Hepatocyte (in vitro differentiated cells): ENCODE results near the gene EIF4ENIF1.

Experiments
- EZH2 ChIP-seq: fragments of 200-600 bp; sonication (generic); IDR thresholded peaks from 2 replicates; pipeline ENCODE4 v1.6.1; 2016; ENCODE audit warnings: antibody characterized with exemption, mild to moderate bottlenecking, borderline replicate concordance
- EZH2phosphoT487 ChIP-seq: fragments of 200-600 bp; sonication (generic); IDR thresholded peaks from one replicate; pipeline ENCODE4 v1.6.1; 2018; ENCODE audit warnings: antibody characterized with exemption, mild to moderate bottlenecking, low read depth, moderate library complexity; ENCODE audit not compliant: unreplicated experiment, severe bottlenecking
- TF ChIP-seq, protein P1 (sequence below): fragments of 200-600 bp; sonication (generic); IDR thresholded peaks from 2 replicates; pipeline ENCODE4 v1.5.1; 2016; ENCODE audit warnings: antibody characterized with exemption, mild to moderate bottlenecking; ENCODE audit not compliant: poor library complexity

DNA sequence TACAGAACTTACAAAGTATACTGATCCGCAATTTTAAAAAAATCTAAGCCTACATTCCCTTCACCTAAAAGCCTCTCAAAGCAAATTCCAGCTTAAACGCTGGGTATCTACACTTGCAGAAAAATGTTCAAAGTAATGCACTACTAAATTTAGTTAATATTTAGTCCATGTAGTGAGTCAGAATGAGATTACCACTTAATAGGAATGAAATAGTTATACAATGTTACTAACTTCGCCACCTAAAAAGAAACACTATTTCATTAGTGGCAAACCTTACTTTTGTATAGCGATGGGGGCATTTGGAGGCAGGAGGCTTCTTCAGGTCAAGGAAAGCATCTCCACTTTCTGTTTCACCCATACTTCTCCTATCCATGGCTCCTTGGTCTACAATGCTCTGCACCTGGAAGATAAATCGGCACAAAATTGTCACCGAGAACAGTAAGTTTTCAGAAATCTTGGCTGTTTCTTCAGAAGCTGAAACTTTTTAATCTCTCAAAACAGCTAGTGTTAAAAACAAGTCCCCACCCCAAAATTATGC lies 1.2 kb downstream of the EIF4ENIF1 start:
- TF ChIP-seq, protein P1, sequence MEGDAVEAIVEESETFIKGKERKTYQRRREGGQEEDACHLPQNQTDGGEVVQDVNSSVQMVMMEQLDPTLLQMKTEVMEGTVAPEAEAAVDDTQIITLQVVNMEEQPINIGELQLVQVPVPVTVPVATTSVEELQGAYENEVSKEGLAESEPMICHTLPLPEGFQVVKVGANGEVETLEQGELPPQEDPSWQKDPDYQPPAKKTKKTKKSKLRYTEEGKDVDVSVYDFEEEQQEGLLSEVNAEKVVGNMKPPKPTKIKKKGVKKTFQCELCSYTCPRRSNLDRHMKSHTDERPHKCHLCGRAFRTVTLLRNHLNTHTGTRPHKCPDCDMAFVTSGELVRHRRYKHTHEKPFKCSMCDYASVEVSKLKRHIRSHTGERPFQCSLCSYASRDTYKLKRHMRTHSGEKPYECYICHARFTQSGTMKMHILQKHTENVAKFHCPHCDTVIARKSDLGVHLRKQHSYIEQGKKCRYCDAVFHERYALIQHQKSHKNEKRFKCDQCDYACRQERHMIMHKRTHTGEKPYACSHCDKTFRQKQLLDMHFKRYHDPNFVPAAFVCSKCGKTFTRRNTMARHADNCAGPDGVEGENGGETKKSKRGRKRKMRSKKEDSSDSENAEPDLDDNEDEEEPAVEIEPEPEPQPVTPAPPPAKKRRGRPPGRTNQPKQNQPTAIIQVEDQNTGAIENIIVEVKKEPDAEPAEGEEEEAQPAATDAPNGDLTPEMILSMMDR: no peak
- no peak for TF ChIP-seq EZH2phosphoT487
- no peak for TF ChIP-seq EZH2
